Right lobe of liver (tissue), 6 donors: Measurements from ENCODE around the gene RAI2. TPM values are rescaled to one million over a fixed set of nuclear protein-coding genes. Genes with fewer than 3 reads are reported as not detected.

Experiments used
- ATAC-seq, 4 donors: fragments of 200-7000 bp; cut with Tn5 transposase; one replicate each; pipeline ENCODE4 v1.9.1; 2020; ENCODE audit warnings: mild to moderate bottlenecking in 4 of 4, moderate library complexity in 4 of 4
- DNase-seq, 3 donors: peaks; one replicate each; pipeline ENCODE4 v3.0.0-alpha.2; 2020
- H3K27ac ChIP-seq, 3 donors: fragments of 200-600 bp; one replicate each; pipeline ENCODE4 v1.8.0; 2022
- H3K27me3 ChIP-seq, 2 donors: fragments of 200-600 bp; one replicate each; pipeline ENCODE4 v1.8.0; 2022
- H3K36me3 ChIP-seq, 4 donors: fragments of 200-600 bp; sonication (generic) in 1 of 4; one replicate each; pipeline versions ENCODE4 v1.5.1 to v1.8.0; 2017 to 2022; ENCODE audit warnings: control low read depth in 1 of 4
- H3K4me1 ChIP-seq, 4 donors: fragments of 200-600 bp; sonication (generic) in 1 of 4; one replicate each; pipeline versions ENCODE4 v1.5.1 to v1.8.0; 2017 to 2022; ENCODE audit warnings: control low read depth in 1 of 4
- H3K4me3 ChIP-seq, 3 donors: fragments of 200-600 bp; one replicate each; pipeline ENCODE4 v1.8.0; 2022
- H3K9me3 ChIP-seq, 4 donors: fragments of 200-600 bp; sonication (generic) in 1 of 4; one replicate each; pipeline versions ENCODE4 v1.5.1 to v1.8.0; 2017 to 2022; ENCODE audit warnings: control low read depth in 1 of 4
- POLR2A ChIP-seq: fragments of 450-650 bp; IDR thresholded peaks from one replicate; pipeline ENCODE4 v1.6.1; 2017; ENCODE audit warnings: antibody characterized with exemption, mild to moderate bottlenecking
- WGBS: methylation state at CpG from one replicate; pipeline ENCODE4 v1.1.6; 2018; ENCODE audit warnings: low coverage, low lambda C conversion rate; ENCODE audit not compliant: insufficient coverage; ENCODE audit errors: missing lambda C conversion rate; 5-methylcytosine and 5-hydroxymethylcytosine counted together
- intact Hi-C, 2 donors: fragments of 100-400 bp; cut with DNase I; formaldehyde crosslinking; loops; one replicate each; pipeline versions ENCODE4 v1.11.2 to v1.14.1; 2022
- total RNA-seq, 6 experiments: library from RNA; depleted of rRNA in 2 of 6; stranded (reverse); fragments of >200 nt in 2 of 6; fragmentation: NEBNext Ultra II Directional in 3 of 6; extraction: Animal tissue kit (Norgen Biotek cat#: 25700) in 3 of 6; gene quantifications; one replicate each; pipeline versions ENCODE4 v1.1.0 to v1.2.4, GENCODE V29; 2016 to 2023
- TF ChIP-seq, protein P1 (sequence below), 4 donors: fragments of 200-600 bp in 3 of 4; fragments of 450-650 bp in 1 of 4; IDR thresholded peaks; one replicate each; pipeline versions ENCODE4 v1.5.1 to v1.8.0; 2016 to 2022; ENCODE audit warnings: antibody characterized with exemption in 4 of 4, mild to moderate bottlenecking in 2 of 4
- donor health status: DM: no; HTN: yes; CAD: no.
- donor health status: DM: no; HTN: no; CAD: no.
- donor health status: DM: no; HTN: no; CAD: no.
- donor health status: DM: no; HTN: yes; CAD: no.
- donor health status: DM: no; HTN: yes; CAD: no.

RAI2 gene
- total RNA-seq, 6 experiments from 2014 or later = 1.2 to 3.5 (median 2.4) TPM

DNA sequence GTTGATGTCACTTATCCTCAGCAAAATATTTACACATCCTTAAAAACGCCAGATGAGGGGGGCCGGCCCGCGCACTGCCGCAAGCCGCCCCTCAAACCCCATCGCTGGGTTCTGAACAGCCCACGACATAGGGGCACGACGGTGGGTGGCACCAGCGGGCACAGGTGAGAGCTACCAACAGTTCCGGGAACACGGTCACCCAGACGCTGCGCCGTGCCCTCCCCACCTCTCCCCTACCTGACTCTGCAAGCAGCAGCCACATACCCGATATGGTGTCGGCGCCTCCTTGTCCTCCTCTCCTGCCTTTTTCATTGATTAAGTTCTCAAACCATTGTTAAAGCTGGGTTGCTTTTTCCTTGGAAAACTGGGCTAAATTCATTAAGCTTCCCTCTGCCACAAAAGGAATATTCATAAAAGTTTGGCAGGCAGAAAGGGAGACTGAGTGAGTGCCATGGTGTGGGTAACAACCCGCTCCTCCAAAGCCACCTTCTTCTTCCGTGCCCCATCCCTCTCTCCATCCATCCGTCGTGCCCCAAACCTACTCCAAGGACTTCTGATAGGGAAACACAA, 1.4 kb downstream of the RAI2 start:
- ATAC-seq (peak in 2 of 4 donors; percentile 37 to 56), DNase-seq (peak in 1 of 3 donors; percentile 27)
- no peak overlapping the region for H3K27ac ChIP-seq
- no peaks in the 10 kb centered on the region for H3K36me3 ChIP-seq
- H3K4me1 ChIP-seq = no peaks in the 10 kb centered on the region
- no peaks in the 10 kb centered on the region for H3K27me3 ChIP-seq
- intact Hi-C loops = no loop called here
- H3K4me3 ChIP-seq = peak overlapping the region; percentile 41 to 46 (median 46)
- whole genome bisulfite sequencing = 14% methylated on average over 3 of the region's 23 CpGs
- TF ChIP-seq, protein P1, sequence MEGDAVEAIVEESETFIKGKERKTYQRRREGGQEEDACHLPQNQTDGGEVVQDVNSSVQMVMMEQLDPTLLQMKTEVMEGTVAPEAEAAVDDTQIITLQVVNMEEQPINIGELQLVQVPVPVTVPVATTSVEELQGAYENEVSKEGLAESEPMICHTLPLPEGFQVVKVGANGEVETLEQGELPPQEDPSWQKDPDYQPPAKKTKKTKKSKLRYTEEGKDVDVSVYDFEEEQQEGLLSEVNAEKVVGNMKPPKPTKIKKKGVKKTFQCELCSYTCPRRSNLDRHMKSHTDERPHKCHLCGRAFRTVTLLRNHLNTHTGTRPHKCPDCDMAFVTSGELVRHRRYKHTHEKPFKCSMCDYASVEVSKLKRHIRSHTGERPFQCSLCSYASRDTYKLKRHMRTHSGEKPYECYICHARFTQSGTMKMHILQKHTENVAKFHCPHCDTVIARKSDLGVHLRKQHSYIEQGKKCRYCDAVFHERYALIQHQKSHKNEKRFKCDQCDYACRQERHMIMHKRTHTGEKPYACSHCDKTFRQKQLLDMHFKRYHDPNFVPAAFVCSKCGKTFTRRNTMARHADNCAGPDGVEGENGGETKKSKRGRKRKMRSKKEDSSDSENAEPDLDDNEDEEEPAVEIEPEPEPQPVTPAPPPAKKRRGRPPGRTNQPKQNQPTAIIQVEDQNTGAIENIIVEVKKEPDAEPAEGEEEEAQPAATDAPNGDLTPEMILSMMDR (IDR thresholded peaks at IDR 0.05) = no peak
- TF ChIP-seq POLR2A = no peak
- no peaks in the 10 kb centered on the region for H3K9me3 ChIP-seq

DNA sequence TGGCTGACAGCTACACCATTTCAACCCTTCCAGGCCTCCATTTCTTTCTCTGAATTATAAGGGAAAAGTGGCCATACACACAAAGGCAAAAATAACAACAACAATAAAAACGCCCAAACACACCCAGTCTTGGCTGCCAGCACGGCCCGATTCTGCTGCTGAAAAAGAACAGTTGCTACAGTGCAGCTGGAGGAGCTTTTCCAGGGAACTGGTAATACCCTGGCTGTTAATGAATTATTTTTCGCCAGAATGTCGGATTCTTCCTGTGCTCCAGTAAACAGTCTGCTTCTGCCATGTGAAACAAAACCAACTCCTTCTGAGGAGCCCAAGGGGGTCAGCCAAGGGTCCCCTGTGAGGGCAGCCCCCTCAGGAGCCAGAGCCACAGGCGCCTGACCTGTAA, 6.6 kb downstream of the RAI2 start:
- Histone ChIP-seq H3K4me3 (no peak overlapping the region), H3K27ac (no peak overlapping the region), H3K27me3 (no peaks in the 10 kb centered on the region), H3K4me1 (no peaks in the 10 kb centered on the region), H3K9me3 (no peaks in the 10 kb centered on the region), H3K36me3 (no peaks in the 10 kb centered on the region)
- intact Hi-C loops = no loop called here
- DNase-seq (no peak), ATAC-seq (no peak)
- 38% methylated on average over 3 of the region's 6 CpGs for WGBS
- TF ChIP-seq POLR2A = no peak
- TF ChIP-seq, protein P1 (IDR thresholded peaks at IDR 0.05) = no peak

- Histone ChIP-seq H3K36me3 (no peaks in the 10 kb centered on the region), H3K27ac (no peak overlapping the region), H3K4me1 (no peaks in the 10 kb centered on the region), H3K4me3 (no peak overlapping the region), H3K9me3 (no peaks in the 10 kb centered on the region), H3K27me3 (no peaks in the 10 kb centered on the region)
- intact Hi-C loops = no loop called here
- ATAC-seq (no peak), DNase-seq (no peak)
- WGBS = 23% methylated on average over 2 of the region's 2 CpGs
- no peak for TF ChIP-seq POLR2A
Measured at GRCh38 chrX:17854069-17854468, 7.0 kb downstream of the RAI2 start.

DNA sequence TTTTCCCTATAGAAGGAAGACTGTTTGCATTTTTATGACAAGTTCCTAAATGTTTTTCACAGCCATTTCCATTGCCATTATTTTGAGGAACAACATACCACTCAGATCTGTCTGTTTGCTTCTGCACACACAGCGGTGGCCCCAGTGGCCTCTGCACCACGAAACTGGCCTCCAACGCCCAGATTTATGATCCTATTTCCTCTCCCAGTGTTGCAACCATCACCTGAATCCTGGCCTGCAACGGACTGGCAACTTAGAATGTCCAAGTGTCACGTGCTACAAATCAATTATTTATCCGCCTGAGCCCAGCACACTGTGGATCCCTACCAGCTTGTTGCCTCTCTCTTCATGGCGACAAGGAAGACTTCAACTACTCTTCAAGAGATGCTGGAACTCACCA, 9.2 kb downstream of the RAI2 start:
- ATAC-seq = peak in 1 of 4 donors; percentile 68
- Histone ChIP-seq H3K27me3 (no peaks in the 10 kb centered on the region), H3K4me1 (no peaks in the 10 kb centered on the region), H3K36me3 (no peaks in the 10 kb centered on the region), H3K27ac (no peak overlapping the region), H3K9me3 (no peaks in the 10 kb centered on the region), H3K4me3 (no peak overlapping the region)
- no peak for TF ChIP-seq POLR2A
- TF ChIP-seq, protein P1 (IDR thresholded peaks at IDR 0.05) = no peak
- WGBS = 26% methylated on average over 7 of the region's 7 CpGs
- intact Hi-C loops = no loop called here
- no peak for DNase-seq

GRCh38 chrX:17848545-17849265, 12.4 kb downstream of the RAI2 start:
- WGBS = 46% methylated on average over 7 of the region's 7 CpGs
- no peaks in the 10 kb centered on the region for H3K36me3 ChIP-seq
- no peak for DNase-seq
- H3K27ac ChIP-seq = no peak overlapping the region
- TF ChIP-seq, protein P1 (IDR thresholded peaks at IDR 0.05) = no peak
- TF ChIP-seq POLR2A = no peak
- no peaks in the 10 kb centered on the region for H3K27me3 ChIP-seq
- no peaks in the 10 kb centered on the region for H3K4me1 ChIP-seq
- intact Hi-C loops = no loop called here
- H3K4me3 ChIP-seq = no peak overlapping the region
- no peaks in the 10 kb centered on the region for H3K9me3 ChIP-seq
- ATAC-seq = no peak
